NCI-H146 (cell line): ENCODE measurements around the gene TXNL4B.
"Not testable (repeated sequence)": the region's sequence is repeated elsewhere in the genome, so short reads cannot be mapped to it uniquely, and the experiment has no call there.

Experiments
- DNase-seq: peaks from one replicate; lab custom pipeline; 2025; lab: John Stamatoyannopoulos, UW

The TXNL4B gene

GRCh38 chr16:72111657-72112451 lies 18.4 kb upstream of the TXNL4B start:
- DNase-seq = no peak

- DNase-seq = no peak
Measured at GRCh38 chr16:72110662-72111615, 17.5 kb upstream of the TXNL4B start.

- no peak for DNase-seq
Measured at GRCh38 chr16:72109966-72110530, 16.6 kb upstream of the TXNL4B start.

GRCh38 chr16:72109300-72109699 lies 15.9 kb upstream of the TXNL4B start:
- no peak for DNase-seq

- no peak for DNase-seq
Measured at GRCh38 chr16:72108353-72109102, 15.1 kb upstream of the TXNL4B start.

GRCh38 chr16:72107371-72107770 lies 14.0 kb upstream of the TXNL4B start:
- DNase-seq = no peak

DNA sequence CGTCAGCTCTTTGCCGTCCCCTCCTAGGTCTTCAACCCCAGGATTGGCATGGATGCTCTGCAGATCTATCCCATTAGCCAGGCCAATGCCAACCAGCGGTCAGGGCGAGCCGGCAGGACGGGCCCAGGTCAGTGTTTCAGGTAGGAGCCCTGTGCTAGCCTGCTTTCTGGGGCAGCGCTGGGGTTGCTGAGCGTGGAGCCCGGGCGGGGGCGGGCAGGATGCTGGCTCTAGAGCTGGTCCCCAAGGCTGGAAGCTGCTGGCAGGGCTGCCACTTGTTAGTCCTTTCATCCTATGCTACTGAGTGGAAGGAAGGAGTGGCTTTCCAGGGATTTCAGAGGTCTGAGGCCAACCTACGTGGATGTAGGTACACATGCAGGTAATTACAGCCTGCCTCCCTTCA lies 12.6 kb upstream of the TXNL4B start:
- DNase-seq = no peak

GRCh38 chr16:72104905-72105304 lies 11.5 kb upstream of the TXNL4B start:
- DNase-seq = no peak

DNA sequence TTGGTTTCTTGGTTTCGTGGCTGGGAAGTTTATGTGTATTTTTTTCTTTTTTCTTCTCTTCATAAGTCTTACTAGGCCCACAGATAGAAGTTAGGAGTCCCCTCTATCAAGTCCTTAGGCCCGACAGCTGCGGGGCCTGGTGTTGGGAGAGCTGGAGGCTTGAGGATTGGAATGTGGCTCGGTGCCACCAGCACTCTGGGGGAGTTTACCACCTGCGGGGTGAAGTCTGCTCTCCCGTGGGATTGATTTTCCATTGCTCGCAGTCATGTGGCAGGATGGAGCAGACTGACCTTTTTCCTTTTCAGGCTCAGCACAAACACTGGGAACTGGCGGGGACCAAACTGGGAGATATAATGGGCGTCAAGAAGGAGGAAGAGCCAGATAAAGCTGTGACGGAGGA lies 7.8 kb upstream of the TXNL4B start:
- DNase-seq = no peak

GRCh38 chr16:72099377-72099818 lies 6.0 kb upstream of the TXNL4B start:
- peak; percentile 25 for DNase-seq

GRCh38 chr16:72098936-72099335 lies 5.5 kb upstream of the TXNL4B start:
- no peak for DNase-seq

DNA sequence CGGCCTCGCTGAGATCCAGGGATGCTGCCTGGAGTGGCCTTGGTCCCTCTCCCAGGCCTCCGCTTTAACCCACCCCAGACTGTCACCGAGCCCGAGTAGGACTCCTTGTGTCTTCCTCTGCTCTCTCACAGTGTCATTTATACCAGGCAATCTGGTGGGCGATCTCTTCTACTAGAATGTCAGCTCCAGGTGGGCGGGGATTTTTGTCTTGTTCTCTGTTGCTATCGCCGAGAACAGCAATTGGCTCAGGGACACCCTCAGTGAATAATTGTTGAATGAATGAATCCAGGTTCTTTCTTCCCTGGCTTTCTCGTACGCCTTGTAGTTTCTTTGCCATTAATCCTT lies 818 bp upstream of the TXNL4B start:
- DNase-seq = no peak

DNA sequence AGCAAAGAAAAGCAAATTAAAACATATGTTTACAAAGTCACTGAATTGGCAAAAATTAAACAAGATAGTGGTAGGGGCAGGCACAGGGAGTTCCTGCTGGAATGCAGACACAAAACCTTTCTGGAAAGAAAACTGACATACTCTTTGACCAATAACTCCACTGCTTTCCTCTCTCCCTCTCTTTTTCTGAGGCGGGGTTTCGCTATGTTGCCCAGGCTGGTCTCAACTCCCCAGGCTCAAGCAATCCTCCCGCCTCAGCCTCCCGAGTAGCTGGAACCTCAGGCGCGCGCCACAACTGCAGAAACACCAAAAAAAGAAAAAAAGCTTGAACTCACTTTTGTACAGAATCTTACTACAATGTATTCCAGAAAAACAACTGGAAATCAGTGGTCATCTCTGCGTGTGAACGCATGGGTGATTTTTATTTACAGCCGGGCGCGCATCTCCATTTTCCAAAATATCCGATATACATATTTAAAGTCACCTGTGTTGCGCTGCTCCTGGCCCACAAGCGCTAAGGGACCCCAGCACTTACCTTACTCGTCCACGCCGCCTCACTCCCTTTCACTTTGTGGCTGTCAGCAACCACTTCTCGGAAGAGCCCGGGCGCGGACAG lies 480 bp downstream of the TXNL4B start:
- DNase-seq = peak; percentile 7

- DNase-seq = no peak
Measured at GRCh38 chr16:72091217-72091616, 2.2 kb downstream of the TXNL4B start.

GRCh38 chr16:72085002-72085401 lies 8.4 kb downstream of the TXNL4B start:
- DNase-seq = no peak

GRCh38 chr16:72084445-72084844 lies 9.0 kb downstream of the TXNL4B start:
- DNase-seq = no peak

DNA sequence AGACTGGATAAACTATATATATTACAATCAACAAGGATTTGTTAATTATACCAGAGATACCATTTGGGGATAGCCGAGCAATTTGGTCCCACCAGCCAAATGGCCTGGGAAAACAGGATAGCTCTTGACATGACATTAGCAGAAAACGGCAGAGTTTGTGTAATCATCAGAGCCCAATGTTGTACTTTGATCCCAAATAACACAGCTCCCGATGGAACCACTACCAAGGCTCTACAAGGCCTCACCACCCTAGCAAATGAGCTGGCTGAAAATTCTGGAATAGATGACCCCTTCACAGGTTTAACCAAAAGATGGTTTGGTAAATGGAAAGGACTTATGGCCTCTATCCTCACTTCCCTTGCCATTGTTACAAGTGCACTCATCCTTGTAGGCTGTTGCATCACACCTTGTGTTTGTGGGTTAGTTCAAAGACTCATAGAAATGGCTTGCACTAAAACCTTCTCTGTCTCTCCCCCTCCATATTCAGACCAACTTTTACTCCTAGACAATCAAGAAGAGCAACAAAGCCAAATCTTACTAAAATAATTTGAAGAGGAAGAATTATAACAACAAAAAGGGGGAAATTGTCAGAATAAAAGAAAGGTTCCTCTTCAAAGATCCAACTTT lies 9.5 kb downstream of the TXNL4B start:
- no peak for DNase-seq

- DNase-seq = not testable (repeated sequence)
Measured at GRCh38 chr16:72076991-72077706, 16.3 kb downstream of the TXNL4B start.

- DNase-seq = not testable (repeated sequence)
Measured at GRCh38 chr16:72075067-72075466, 18.4 kb downstream of the TXNL4B start.

DNA sequence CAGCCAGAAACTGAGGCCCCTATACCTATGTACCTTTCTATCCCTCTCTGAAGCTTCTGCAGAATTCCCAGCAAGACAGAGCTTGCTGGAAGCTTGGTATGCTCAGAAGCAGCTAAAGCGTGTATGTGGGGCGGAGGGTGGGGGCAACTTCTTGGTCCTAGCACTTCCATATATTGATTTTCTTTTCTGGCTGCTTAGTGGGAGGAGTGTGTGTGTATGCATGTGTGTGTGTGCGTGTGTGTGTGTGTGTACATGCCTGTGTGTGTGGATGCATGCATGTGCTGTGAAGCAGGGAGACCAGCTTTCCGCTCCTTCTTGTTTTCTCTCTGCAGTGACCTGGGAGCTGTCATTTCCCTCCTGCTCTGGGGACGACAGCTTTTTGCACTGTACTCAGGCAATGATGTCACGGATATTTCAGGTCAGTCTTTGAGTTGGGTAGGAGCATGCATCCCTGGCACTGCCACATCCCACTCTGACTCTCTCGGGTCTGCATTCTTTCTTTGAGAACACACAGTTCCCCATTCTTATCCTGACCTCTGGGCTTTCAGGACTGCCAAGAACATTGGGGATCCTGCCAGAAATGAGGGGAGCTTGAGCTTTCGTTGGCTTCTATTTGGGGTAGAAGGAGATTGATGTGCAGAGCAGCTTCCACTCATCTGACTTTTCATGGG lies 19.7 kb downstream of the TXNL4B start:
- no peak for DNase-seq
